HepG2 (cell line): ENCODE measurements around the gene INTS15. TPM values are rescaled to one million over a fixed set of nuclear protein-coding genes. Genes with fewer than 3 reads are reported as not detected.

Source experiments
- GTF3A ChIP-seq: sonication (generic); formaldehyde crosslinking; conservative IDR thresholded peaks from 2 replicates; pipeline ENCODE4 v1.4.0; 2020; ENCODE audit warnings: mild to moderate bottlenecking, missing genetic modification reagents
- HNF4G ChIP-seq, 2 experiments: sonication (generic) in 1 of 2; formaldehyde crosslinking in 1 of 2; IDR thresholded peaks; 2 replicates each; pipeline versions ENCODE4 v1.4.0 to v1.6.1; 2011 to 2020; ENCODE audit warnings: borderline replicate concordance in 2 of 2, low read depth in 2 of 2, mild to moderate bottlenecking in 2 of 2, low read length in 1 of 2, missing genetic modification reagents in 1 of 2, moderate library complexity in 1 of 2
- HNRNPLL ChIP-seq: fragments of 200-400 bp; formaldehyde crosslinking; IDR thresholded peaks from 2 replicates; pipeline ENCODE4 v1.6.1; 2017; ENCODE audit warnings: mild to moderate bottlenecking, low read depth, low read length; ENCODE audit not compliant: poor library complexity, severe bottlenecking
- REPIN1 ChIP-seq: sonication (generic); formaldehyde crosslinking; IDR thresholded peaks from 2 replicates; pipeline ENCODE4 v1.8.0; 2022; ENCODE audit warnings: missing genetic modification reagents, low read depth, mild to moderate bottlenecking, borderline replicate concordance
- SETDB1 ChIP-seq: sonication (generic); formaldehyde crosslinking; IDR thresholded peaks from 2 replicates; pipeline ENCODE4 v1.5.1; 2020; ENCODE audit warnings: missing genetic modification reagents, mild to moderate bottlenecking, borderline replicate concordance
- SP4 ChIP-seq: sonication (generic); formaldehyde crosslinking; IDR thresholded peaks from 2 replicates; pipeline ENCODE4 v1.8.1; 2023; ENCODE audit warnings: mild to moderate bottlenecking, missing genetic modification reagents
- TARDBP ChIP-seq: sonication (generic); formaldehyde crosslinking; IDR thresholded peaks from 2 replicates; pipeline ENCODE4 v1.8.0; 2022; ENCODE audit warnings: mild to moderate bottlenecking, missing genetic modification reagents
- TCF7 ChIP-seq: sonication (generic); IDR thresholded peaks from 2 replicates; pipeline ENCODE4 v1.6.1; 2016; ENCODE audit warnings: antibody characterized with exemption, low read depth
- ZBTB39 ChIP-seq: sonication (generic); formaldehyde crosslinking; IDR thresholded peaks from 2 replicates; pipeline ENCODE4 v1.5.0; 2020; ENCODE audit warnings: missing genetic modification reagents
- ZBTB40 ChIP-seq, 2 experiments: fragments of 450-650 bp in 1 of 2; sonication (generic) in 1 of 2; formaldehyde crosslinking in 1 of 2; IDR thresholded peaks; 2 replicates each; pipeline versions ENCODE4 v1.6.1 to v1.8.0; 2016 to 2022; ENCODE audit warnings: antibody characterized with exemption in 1 of 2, mild to moderate bottlenecking in 1 of 2, missing genetic modification reagents in 1 of 2
- ZNF546 ChIP-seq: sonication (generic); formaldehyde crosslinking; conservative IDR thresholded peaks from 2 replicates; pipeline ENCODE4 v1.8.1; 2023; ENCODE audit warnings: mild to moderate bottlenecking, missing genetic modification reagents
- ZNF556 ChIP-seq: sonication (generic); formaldehyde crosslinking; IDR thresholded peaks from 2 replicates; pipeline ENCODE4 v1.4.0; 2020; ENCODE audit warnings: mild to moderate bottlenecking, missing genetic modification reagents, borderline replicate concordance
- ZNF577 ChIP-seq: sonication (generic); formaldehyde crosslinking; IDR thresholded peaks from 2 replicates; pipeline ENCODE4 v1.4.0; 2020; ENCODE audit warnings: mild to moderate bottlenecking, low read depth, missing genetic modification reagents, borderline replicate concordance
- ZNF644 ChIP-seq: IDR thresholded peaks from 2 replicates; pipeline ENCODE4 v1.6.1; 2016; ENCODE audit warnings: low read depth
- ZNF720 ChIP-seq: sonication (generic); formaldehyde crosslinking; IDR thresholded peaks from 2 replicates; pipeline ENCODE4 v1.4.0; 2020; ENCODE audit warnings: missing genetic modification reagents
- ZNF782 ChIP-seq: sonication (generic); formaldehyde crosslinking; IDR thresholded peaks from 2 replicates; pipeline ENCODE4 v1.4.0; 2020; ENCODE audit warnings: missing genetic modification reagents, mild to moderate bottlenecking, borderline replicate concordance
- ZSCAN25 ChIP-seq: sonication (generic); formaldehyde crosslinking; IDR thresholded peaks from 2 replicates; pipeline ENCODE4 v1.8.0; 2022; ENCODE audit warnings: mild to moderate bottlenecking, missing genetic modification reagents
- polyA plus RNA-seq, 8 experiments: library from polyadenylated mRNA; depleted of rRNA in 3 of 8; stranded (reverse) in 7 of 8; unstranded in 1 of 8; fragments of >200 nt; fragmentation: Illumina TruSeq in 4 of 8; extraction: Trizol in 4 of 8; gene quantifications; 2 replicates each; pipeline versions ENCODE4 v1.2.1 to v1.2.3, GENCODE V29; 2011 to 2016; ENCODE audit warnings: low read depth in 4 of 8, missing spikeins in 1 of 8, mixed read lengths in 1 of 8; ENCODE audit not compliant: insufficient read depth in 1 of 8
- total RNA-seq, 5 experiments: library from RNA; depleted of rRNA; stranded (reverse); fragments of >200 nt; fragmentation: Illumina TruSeq; extraction: Trizol; gene quantifications; 2 replicates each; pipeline ENCODE4 v1.2.3, GENCODE V29; 2016; ENCODE audit warnings: low read depth in 1 of 5

INTS15 gene
- total and polyA plus RNA-seq, 2 of the 13 experiments (the other 11 are each of a cell fraction or from before 2014, with no cell fraction given), result 16.3 to 25.7 TPM

- TF ChIP-seq ZBTB40 (IDR thresholded peaks at IDR 0.05) (peak; percentile 87), ZBTB40 (CRISPR knock-in tag; IDR thresholded peaks at IDR 0.05) (peak; percentile 69; the same call in 1 of the 2 replicates), GTF3A (CRISPR knock-in tag) (no peak), ZNF644 (CRISPR knock-in tag) (no peak), ZNF546 (CRISPR knock-in tag) (no peak), SP4 (CRISPR knock-in tag) (no peak; the same call in 1 of the 2 replicates), HNRNPLL (peak; percentile 66), ZBTB39 (CRISPR knock-in tag) (no peak), TARDBP (peak; percentile 72; the same call in 1 of the 2 replicates), TCF7 (no peak), ZSCAN25 (CRISPR knock-in tag) (no peak), ZNF782 (CRISPR knock-in tag) (no peak), ZNF577 (CRISPR knock-in tag) (no peak), HNF4G (IDR thresholded peaks at IDR 0.05; ENCODE audit: borderline replicate concordance, low read depth, low read length) (no peak), HNF4G (CRISPR knock-in tag; IDR thresholded peaks at IDR 0.05; ENCODE audit: borderline replicate concordance, low read depth) (no peak), REPIN1 (CRISPR knock-in tag) (no peak), SETDB1 (CRISPR knock-in tag) (no peak), ZNF720 (CRISPR knock-in tag) (no peak), ZNF556 (CRISPR knock-in tag) (no peak)
Measured at GRCh38 chr7:6577369-6578113, 12.3 kb upstream of the INTS15 start, which contains the start of gene ZDHHC4 (continued).
